GM12891 (cell line): ENCODE results near the gene PROSER3.

Source experiments
- POLR2A ChIP-seq: IDR thresholded peaks from 2 replicates; pipeline ENCODE4 v1.6.1; 2011; ENCODE audit warnings: low read depth, low read length, control low read depth
- POLR2AphosphoS5 ChIP-seq: IDR thresholded peaks from 2 replicates; pipeline ENCODE4 v1.6.1; 2011; ENCODE audit warnings: low read depth, low read length, control low read depth
- TAF1 ChIP-seq: IDR thresholded peaks from 2 replicates; pipeline ENCODE4 v1.6.1; 2011; ENCODE audit warnings: low read depth, low read length, control low read depth

- TF ChIP-seq POLR2A (no peak), POLR2AphosphoS5 (no peak), TAF1 (no peak)
These were observed 686 bp upstream of the PROSER3 start for GRCh38 chr19:35757231-35757748.
